Epithelial cell of prostate (primary cell): ENCODE data around the gene BANF1.

Source experiments
- DNase-seq: peaks from one replicate; pipeline ENCODE4 v3.0.0-alpha.2; 2011; ENCODE audit warnings: low read depth, low spot score
- H3K27ac ChIP-seq: fragments of 450-650 bp; 2 replicates; pipeline ENCODE4 v1.5.1; 2017; ENCODE audit warnings: mild to moderate bottlenecking

The BANF1 gene

GRCh38 chr11:66032957-66033735, 30.8 kb downstream of the BANF1 start:
- no peak for DNase-seq
- no peak overlapping the region for H3K27ac ChIP-seq

DNA sequence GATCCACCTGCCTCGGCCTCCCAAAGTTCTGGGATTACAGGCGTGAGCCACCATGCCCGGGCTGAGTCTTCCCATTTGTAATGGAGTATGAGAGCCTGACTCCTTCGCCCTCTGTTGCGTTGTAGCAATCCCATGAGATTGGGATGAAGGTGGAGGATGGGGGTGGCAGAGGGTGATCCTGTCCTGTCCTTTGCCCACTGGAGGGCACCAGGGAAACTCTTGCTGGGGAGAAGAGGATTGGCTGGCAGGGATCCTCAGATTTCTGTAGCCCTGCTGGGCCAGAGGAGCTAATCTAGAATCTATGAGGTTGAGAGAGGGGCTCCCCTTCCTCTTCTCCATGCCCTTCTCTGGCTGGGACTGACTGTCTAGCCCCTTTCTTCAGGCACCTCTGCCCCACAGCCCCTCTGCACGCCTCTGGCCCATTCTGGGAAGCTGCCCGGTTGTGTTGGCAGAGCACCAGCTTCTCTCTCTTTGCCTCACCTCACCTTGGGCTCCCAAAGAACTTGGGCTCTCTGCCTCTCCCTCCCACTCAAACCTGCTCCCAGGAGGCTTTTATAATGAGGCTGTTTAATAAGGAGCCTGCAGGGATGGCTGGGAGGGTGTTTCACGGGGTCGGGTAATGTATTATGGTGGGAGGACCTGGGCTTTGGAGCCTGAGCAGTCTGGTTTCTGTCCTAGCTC, 33.5 kb downstream of the BANF1 start:
- no peak overlapping the region for H3K27ac ChIP-seq
- no peak for DNase-seq

GRCh38 chr11:66036334-66036710, 34.0 kb downstream of the BANF1 start:
- no peak overlapping the region for H3K27ac ChIP-seq
- DNase-seq = no peak

- H3K27ac ChIP-seq = no peak overlapping the region
- no peak for DNase-seq
These were observed 35.0 kb downstream of the BANF1 start for GRCh38 chr11:66037327-66037726.

DNA sequence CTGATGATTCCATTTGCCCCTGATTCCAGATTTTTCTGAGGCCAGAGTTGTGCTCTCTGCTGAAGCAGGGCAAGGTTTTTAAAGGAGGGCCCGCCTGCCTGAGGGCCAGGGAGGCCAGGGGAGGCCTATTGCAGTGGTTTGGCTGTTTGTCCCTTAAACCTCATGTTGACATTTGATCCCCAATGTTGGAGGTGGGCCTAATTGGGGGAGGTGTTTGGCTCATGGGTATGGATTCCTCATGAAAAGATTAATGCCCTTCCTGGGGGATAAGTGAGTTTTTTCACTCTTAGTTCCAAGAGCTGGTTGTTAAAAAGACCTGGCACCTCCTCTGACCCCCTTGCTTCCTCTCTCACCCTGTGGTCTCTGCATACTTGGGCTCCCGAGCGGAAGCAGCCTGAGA, 37.5 kb downstream of the BANF1 start:
- H3K27ac ChIP-seq = no peak overlapping the region
- no peak for DNase-seq

DNA sequence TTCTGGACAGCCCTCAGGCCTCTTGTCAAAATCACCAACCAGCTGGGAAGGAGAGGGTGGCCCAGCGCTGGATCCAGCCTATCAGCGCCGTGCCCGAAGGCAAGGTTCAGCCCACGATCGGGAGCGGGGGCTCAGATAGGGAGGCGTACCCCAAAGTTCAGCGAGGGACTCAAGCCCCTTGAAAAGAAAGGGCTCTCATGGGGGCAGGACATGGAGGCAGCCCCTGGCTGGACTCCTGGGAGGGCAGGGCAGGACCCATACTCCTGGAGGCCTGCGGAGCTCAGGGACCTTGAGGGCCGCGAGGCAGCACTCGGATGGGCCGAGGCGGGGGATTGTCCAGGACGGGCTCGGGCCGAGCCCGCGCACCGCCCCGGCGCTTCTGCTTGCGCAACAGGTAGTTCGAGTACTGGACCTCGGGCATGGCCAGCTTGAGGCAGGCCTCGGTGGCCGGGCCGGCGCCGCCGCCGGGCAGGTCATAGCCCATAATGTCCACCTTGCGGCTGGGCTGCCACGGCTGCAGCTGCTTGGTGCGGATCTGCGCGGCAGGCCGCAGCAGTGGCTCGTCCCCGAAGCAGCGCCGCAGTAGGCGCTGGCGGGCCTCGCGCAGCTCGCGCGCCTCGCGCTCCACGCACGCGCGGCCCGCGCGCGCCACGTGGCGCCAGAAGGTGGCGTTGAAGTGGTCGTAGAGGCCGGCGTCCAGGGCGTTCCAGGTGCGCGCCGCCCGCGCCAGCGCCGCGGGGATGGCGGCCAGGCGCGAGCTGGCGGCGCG, 40.1 kb downstream of the BANF1 start:
- DNase-seq = no peak
- H3K27ac ChIP-seq = no peak overlapping the region

GRCh38 chr11:66042996-66043906, 40.9 kb downstream of the BANF1 start:
- DNase-seq = no peak
- no peak overlapping the region for H3K27ac ChIP-seq

DNA sequence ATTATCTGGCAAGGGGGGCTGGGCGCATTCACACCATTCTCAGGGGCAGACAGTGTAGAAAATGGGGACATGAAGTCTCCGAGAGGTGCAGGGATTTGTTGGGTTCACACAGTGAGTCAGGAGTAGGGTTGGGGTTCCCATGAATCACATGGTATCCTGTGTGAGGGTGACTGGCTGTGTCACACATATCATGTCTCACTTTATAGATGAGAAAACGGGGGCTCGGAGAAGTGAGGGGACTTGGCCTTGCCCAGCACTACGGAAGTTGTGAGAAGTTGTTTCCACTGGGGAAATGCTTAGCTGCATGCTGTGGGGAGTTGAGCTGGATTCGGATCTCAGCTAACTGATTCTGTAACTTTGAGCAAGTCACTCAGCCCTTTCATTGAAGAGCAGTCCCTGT, 42.5 kb downstream of the BANF1 start:
- no peak for DNase-seq
- H3K27ac ChIP-seq = no peak overlapping the region

DNA sequence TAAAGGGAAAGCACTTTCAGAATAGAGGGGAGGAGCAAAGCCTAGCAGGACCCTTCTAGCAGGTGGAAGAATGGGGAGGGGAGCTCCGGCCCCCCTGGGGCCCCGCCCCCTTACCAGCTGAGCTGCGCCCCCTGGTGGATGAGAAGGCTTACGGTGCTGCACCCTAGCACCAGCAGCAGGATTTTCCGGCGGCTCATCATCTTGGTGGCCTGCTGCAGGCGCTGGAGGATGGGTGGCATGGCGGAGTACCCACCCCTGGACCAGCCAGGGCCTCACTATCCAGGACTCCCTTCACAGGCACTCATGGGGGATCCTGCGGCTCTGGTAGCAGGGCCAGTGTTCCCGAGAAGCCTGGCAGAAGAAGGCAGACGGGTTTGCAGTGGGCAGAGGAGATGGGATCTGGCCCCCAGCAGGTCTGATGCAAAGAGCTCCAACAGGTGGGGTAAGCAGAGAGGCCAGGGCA, 42.9 kb downstream of the BANF1 start:
- no peak for DNase-seq
- H3K27ac ChIP-seq = no peak overlapping the region

DNA sequence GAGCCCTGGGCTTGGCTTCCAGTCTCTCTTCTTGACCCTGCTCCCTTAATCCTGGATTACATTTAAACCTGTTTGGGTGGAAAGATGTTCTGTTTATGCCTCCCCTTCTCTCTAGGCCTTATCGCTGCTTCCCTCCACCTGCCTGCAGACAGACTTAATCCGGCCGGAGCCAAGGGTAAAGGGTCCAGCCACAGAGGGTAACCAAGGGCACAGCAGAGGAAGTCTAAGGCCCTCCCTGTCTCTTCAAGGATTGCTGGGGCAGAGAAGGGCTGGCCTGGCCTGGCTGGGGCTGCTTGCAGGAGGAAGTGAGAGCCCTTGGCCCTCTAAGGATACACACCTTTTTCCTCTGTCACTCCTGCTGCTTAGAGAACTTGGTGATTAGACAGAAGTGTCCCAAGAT, 44.6 kb downstream of the BANF1 start:
- no peak for DNase-seq
- H3K27ac ChIP-seq = no peak overlapping the region

GRCh38 chr11:66047541-66048365, 45.5 kb downstream of the BANF1 start:
- DNase-seq = no peak
- no peak overlapping the region for H3K27ac ChIP-seq

GRCh38 chr11:66048547-66049323, 46.4 kb downstream of the BANF1 start, which contains the start of gene GAL3ST3:
GAL3ST3 (minus strand) TSS chr11:66049161; CDS start chr11:66045415, 3,746 bp downstream.
- DNase-seq = no peak
- H3K27ac ChIP-seq = no peak within 1 kb of the TSS

- peak overlapping the region; percentile 82 for H3K27ac ChIP-seq
- no peak for DNase-seq
These were observed 48.4 kb downstream of the BANF1 start for GRCh38 chr11:66050581-66051231.

DNA sequence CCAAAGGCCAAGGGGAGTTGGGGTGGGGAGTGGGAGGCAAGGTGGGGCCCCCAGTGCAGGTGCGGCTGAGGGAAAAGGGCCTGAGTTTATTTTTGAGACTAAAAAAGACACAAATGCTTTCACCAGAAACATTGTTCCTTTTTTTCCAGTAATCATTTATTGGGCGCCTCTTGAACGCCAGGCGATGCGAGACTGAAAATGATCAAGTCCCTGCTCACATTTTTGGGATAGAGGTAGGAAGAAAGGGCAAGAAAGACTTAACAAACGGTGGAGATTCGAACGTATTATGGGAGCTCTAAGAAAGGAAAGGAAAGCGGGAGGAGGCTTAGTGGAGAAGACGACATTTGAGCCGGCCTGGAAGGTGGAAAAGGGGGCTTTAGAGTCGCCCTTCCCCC, 49.1 kb downstream of the BANF1 start:
- H3K27ac ChIP-seq = peak overlapping the region; percentile 82
- DNase-seq = no peak

DNA sequence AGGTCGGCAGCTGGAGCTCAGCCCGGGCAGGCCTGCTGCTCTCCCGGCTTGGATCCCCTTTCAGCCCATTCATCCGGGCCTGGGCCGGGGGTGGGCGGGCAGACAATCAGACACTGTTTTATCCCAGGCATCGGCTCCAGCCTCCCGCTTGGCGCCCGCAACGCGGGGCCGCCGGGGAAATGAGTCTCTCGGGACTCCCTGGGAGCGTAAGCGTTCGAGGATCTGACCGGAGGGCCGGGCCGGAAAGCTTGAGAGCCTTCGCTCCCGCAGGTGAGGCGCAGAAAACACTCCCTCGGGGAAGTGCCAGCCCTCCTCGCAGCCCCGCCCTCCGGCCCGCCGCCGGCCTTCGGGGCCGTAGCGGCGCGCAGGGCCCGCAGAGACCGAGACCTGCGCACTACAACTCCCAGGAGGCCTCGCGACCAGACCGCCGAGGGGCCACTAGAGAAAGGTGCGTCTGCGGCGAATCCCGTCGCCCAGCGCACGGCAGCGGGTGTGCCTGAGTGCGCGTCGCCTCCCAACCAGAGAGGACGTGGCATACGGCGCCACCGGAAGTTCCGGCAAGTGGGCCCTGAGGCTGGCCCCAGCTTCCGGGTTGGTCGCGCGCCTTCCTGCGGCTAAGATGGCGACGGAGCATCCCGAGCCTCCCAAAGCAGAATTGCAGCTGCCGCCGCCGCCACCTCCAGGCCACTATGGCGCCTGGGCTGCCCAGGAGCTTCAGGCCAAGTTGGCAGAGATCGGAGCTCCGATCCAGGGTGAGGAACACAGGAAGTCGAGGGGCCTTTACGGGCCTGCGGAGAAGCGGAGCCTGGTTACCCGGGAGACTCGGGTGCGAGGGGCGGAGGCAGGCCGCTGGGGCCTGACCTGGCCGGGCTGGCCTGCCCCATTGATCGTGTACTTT, 49.7 kb downstream of the BANF1 start, which contains the start of gene SF3B2:
TSS of gene SF3B2 (plus strand) at position 599 of the 898 bp plus-strand sequence. CDS start at position 620, 21 bp downstream.
- H3K27ac ChIP-seq = peak within 1 kb of the TSS; percentile 82
- DNase-seq = peak; percentile 96

- peak overlapping the region; percentile 82 for H3K27ac ChIP-seq
- DNase-seq = no peak
These were observed 50.3 kb downstream of the BANF1 start for GRCh38 chr11:66052664-66052982.
